ENCODE data around the gene WASHC3.

DNA sequence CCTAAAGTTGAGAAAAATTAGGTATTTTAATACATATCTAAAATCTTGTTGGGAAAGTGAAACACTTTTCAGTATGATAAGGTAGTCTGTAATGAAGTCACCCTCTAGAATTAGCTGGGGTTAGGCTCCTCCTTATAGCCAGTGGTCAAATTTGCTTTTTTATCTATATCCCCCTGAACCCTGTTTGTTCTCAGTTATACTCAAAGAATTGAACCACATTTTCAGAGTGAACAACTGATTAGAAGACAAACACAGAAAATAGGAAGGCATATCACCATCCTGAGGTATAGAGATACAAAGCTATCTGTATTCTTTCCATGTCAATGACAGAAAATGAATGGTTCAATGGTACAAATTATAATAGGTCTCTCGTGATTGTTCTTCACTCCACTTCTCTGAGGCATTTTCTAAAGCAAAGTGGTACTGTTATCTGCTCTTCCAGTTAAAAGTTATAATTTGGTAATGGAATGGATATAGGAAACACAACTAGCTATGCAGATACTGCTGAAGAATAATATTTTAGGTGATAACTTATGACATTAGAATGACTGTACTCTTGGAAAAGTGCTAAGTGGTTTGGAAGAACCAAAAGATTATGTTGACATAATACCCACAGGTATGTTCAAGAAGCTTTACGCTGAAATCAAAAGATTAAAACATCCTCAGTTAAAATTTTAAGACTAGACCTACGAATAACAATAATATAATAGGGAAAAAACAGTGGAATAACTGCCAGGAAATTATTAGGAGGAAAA is 27.6 kb downstream of the WASHC3 start:
- TF ChIP-seq, protein P1, sequence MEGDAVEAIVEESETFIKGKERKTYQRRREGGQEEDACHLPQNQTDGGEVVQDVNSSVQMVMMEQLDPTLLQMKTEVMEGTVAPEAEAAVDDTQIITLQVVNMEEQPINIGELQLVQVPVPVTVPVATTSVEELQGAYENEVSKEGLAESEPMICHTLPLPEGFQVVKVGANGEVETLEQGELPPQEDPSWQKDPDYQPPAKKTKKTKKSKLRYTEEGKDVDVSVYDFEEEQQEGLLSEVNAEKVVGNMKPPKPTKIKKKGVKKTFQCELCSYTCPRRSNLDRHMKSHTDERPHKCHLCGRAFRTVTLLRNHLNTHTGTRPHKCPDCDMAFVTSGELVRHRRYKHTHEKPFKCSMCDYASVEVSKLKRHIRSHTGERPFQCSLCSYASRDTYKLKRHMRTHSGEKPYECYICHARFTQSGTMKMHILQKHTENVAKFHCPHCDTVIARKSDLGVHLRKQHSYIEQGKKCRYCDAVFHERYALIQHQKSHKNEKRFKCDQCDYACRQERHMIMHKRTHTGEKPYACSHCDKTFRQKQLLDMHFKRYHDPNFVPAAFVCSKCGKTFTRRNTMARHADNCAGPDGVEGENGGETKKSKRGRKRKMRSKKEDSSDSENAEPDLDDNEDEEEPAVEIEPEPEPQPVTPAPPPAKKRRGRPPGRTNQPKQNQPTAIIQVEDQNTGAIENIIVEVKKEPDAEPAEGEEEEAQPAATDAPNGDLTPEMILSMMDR (IDR thresholded peaks at IDR 0.05): no peak
- no peak for TF ChIP-seq POLR2AphosphoS5 (IDR thresholded peaks at IDR 0.05)
- no peak for TF ChIP-seq POLR2A (IDR thresholded peaks at IDR 0.05)
